IPS DF 4.7 (cell line): ENCODE data around the gene UBE2I.
"Not testable (repeated sequence)": the region's sequence is repeated elsewhere in the genome, so short reads cannot be mapped to it uniquely, and the experiment has no call there.

Experiments used
- DNase-seq: peaks from one replicate; pipeline ENCODE4 v3.0.0-alpha.2; 2013; ENCODE audit warnings: low spot score; ENCODE audit errors: extremely low read depth

UBE2I gene

DNA sequence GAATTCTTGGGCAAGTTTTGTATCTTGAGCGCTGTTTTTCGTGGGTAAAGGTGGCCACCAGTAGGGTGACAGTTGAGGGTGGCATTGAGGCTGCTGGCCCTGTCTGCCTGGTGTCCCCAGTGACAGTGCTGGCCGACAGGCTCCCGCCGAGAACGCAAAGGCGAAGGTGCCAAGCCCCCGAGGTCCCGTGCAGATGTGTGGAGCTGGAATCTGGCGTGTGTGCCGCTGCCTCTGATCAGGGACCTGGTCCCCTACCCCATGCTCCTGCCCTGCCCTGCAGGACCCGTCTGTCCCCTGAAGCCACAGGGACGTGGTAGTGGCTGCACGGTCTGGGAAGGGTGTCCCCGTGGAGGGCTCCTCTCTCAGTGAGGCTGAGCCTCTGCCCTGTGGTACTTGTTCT, 3.5 kb downstream of the UBE2I start:
- DNase-seq = no peak

GRCh38 chr16:1313721-1314369, 4.4 kb downstream of the UBE2I start:
- DNase-seq = no peak

DNA sequence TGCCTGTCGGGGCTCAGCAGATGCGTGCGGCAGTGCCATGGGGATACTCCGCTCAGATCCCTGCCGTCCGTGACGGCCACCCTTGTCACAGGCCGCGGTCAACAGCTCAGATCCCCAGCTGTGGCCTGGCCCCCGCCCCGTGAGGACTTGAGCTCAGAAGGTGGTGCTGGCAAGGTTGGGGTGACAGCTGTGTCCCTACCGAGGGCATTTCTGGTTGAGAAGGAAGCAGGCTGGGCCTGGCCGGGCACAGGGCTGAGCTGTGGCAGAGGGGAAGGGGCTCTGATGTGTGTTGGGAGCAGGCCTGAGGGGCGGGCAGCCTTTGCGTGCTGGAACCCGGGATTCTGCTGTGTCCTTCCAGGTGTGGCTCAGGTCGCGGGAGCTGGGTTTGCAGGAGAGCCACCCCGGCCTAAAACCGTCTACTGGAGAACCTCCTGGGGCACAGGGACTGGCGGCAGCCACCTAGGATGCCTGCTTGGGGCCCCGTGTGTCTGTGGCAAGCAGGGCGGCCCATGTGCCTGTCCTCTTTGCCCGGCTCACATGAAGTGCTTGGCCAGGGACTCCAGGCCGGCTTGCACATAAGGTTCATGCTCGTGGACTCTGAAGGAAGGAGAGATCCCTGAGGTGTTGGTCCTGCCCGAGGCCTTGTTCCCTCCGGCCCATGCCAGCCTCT, 5.1 kb downstream of the UBE2I start:
- DNase-seq = no peak

DNA sequence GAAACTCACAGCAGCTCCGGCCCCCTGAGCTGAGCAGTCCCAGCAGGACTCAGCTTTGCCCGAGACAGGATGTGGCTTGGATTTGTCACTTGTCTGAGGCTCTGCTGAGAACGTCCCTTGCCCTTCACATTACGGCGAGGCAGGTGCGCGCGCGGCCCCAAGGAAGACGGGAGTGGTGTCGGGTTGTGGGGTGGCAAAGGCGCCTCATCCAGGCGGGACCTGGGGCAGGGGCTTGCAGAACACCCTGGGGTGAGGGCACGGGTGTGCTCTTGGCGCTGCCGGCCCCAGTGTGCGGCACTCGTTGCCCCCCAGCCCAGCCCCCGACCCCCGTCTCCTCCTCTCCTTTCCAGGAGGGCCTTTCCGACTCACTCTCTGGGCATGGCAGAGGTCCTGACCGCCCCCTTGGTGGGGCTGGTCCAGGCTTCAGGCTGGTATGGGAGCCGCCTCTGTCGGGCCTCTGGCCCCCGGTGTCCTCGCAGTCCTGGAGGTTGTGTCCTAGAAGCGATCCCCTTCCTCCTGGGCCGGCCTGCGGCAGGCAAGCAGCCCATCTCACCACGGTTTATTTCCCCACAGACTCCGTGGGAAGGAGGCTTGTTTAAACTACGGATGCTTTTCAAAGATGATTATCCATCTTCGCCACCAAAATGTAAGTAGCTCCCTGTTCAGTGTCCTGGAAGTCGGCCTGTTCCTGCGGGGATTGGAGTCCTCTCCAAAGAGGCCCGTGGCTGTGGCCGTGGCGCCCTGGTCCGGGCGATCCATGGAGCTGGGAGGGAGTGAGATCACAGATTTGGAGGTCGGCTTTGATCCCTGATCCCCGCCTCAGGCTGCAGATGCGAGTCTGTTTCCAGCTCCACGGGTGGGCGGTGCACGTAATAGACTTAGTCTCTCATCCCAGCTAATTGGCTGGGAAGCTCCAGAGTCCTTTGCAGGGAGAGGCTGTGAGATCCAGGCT, 5.9 kb downstream of the UBE2I start:
- DNase-seq = no peak

- no peak for DNase-seq
These were observed 6.6 kb downstream of the UBE2I start for GRCh38 chr16:1316033-1316405.

DNA sequence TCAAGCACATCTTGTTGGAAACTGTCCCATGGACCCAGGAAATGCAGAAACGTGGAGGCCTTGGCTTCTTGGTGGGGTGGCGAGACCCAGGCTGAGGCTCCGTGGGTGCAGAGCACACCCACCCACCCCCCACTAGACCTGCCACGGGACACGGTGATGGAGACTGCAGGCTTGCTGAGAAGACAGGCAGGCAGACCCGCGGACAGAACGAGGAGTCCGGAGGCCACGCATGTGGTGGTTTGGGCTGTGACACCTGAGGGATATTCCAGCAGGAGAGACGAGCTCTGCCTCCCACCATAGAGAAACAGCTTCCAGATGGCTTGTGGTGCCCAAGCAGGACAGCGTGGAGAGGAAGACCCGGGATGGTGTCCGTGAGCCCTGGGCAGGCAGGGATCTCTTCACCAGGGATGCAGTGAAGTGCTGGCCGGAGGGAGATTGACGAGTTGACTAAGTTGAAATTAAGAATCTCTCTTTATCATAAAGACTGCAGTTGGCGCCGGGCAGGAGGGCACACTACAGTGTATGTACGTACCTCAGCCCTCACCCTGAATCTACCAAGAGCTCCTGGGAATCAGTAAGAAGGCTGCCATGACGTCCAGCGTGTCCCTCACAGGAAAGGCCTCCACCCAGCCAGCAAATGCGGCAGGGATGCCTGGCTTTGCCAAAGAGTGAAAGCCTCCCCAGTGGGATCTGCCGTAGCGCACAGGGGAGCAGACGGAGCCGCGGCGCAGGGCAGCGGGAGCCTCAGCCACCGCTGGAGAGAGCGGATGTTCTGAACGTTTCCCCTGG, 8.2 kb downstream of the UBE2I start:
- no peak for DNase-seq

- no peak for DNase-seq
These were observed 8.8 kb downstream of the UBE2I start for GRCh38 chr16:1318268-1318545.

- DNase-seq = no peak
These were observed 9.6 kb downstream of the UBE2I start for GRCh38 chr16:1319041-1319440.

DNA sequence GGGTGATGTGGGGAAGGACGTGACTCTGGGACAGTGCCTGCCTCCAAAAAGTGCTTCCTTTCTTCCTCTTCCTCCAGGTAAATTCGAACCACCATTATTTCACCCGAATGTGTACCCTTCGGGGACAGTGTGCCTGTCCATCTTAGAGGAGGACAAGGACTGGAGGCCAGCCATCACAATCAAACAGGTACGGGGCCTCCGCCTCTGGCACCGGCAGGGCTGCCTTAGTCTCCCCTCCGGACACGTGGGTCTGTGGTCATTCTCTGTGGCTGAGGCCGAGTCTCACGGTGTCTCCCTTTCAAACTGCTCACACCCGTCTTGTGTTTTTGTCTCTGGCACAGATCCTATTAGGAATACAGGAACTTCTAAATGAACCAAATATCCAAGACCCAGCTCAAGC, 10.7 kb downstream of the UBE2I start:
- DNase-seq = no peak

DNA sequence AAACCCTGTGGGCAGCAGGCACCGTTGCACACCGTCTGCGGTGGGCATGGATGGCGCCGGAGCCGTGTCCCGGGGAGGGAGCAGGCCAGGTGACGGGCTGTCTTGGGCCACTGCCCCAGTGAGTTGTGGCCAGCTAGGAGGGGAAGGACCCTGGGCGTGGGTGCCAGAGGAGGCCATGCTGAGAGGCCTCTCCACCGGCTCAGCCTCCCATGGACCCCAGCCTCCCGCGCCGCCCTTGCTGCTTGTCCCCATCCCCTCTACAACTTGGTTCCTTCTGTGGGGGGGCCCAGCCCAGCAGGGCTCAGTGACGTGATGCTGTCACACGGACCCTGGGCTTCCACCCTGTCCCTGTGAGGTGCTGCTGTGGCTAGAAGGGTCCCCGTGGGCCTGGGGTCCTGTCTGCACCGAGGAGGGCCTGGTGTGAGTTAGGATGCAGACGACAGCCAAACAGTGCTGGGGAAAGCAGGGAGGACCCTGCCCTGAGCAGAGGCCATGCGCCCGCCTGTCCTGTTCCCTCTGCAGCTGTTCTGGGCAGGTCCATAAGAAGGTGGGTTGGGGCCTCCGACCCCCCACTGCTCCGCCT, 11.3 kb downstream of the UBE2I start:
- no peak for DNase-seq

DNA sequence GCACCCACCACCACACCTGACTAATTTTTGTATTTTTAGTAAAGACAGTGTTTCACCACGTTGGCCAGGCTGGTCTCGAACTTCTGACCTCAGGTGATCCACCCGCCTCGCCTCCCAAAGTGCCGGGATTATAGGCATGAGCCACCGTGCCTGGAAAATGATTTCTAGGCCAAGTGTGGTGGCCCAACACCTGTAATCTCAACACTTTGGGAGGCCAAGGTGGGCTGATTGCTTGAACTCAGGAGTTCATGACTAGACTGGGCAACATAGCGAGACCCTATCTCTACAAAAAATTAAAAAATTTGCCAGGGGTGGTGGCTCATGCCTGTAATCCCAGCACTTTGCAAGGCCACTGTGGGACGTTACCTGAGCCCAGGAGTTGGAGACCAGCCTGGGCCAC, 13.0 kb downstream of the UBE2I start:
- DNase-seq = no peak

DNA sequence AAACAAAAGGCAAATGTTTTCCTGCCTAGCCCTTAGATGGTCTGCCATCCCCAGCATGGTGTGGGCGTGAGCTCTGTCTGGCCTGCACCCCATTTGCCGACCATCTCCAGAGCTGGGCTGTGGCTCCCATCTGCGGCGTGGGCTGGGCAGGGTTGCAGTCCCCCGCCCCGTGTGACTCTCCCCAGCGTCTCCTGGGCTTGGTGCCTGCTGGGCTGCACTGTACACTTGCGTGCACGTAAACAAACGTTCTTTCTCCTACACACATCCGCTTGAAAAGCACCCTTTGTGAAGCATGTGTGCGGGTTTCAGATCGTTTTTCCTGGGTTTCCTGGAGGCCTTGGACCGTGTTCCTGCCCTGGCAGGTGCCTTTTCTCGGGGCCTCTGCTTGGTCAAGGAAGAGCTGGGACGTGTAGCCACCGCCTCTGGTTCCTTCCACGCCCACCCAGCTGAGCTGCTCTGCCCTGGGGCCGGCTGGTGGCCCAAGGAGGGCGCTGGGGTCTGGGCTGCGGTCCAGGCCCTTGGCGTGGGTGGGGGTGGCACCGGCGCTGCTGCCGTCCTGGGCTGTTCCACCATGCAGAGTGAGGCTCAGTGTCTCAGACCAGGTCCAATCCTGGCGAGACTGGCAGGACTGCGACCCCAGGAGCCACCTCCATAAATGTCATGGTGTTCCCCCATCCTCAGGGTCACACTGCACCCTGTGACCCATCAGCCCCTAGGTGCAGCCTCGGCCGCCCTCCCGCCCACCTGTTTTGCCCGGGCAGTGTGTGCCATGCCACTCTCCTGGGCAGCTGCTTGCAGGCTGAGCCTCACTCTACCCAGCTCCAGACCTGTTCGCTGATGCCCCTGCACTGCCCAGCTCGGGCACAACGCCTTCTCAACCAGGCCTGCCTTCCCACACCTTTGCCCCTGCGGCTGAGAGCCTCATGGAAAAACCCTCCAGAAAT, 14.1 kb downstream of the UBE2I start:
- DNase-seq = no peak

- DNase-seq = no peak
These were observed 14.9 kb downstream of the UBE2I start for GRCh38 chr16:1324286-1324826.

GRCh38 chr16:1325261-1325660, 15.8 kb downstream of the UBE2I start:
- DNase-seq = no peak

DNA sequence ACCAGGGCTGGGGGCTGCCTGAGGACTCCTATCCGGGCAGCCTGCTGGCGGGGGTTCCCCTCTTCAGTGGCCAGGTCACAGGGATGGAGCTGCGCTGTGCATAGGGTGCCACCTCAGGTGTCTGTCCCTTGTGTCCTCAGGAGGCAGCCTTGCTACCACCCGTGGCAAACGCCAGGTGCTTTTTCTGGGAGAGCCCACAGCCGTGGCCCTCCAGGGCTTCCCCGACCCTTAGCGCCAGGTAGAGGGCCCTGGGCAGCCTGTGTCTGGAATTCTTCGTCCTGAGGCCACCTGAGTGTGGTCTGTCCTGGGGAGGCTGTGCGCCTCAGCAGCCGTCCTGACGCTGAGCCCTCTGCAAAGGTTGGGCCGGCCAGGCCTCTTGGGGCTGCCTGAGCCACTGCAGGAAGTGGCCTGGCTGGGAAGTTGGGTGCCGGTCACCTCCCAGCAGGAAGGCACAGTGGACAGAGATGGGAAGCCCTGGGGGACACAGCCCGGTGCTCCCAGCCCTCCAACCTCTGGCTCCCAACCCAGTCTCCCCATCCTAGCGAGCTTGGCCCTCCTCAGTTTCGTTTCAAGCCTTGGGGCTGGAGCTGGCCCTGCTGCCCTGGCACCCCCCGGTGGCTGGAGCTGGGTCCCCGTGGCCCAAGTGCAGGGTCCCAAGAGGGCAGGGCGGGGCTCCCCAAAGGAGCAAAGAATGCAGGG, 16.4 kb downstream of the UBE2I start:
- no peak for DNase-seq

- no peak for DNase-seq
These were observed 17.0 kb downstream of the UBE2I start for GRCh38 chr16:1326391-1326790.

GRCh38 chr16:1326946-1327618, 17.6 kb downstream of the UBE2I start:
- no peak for DNase-seq

DNA sequence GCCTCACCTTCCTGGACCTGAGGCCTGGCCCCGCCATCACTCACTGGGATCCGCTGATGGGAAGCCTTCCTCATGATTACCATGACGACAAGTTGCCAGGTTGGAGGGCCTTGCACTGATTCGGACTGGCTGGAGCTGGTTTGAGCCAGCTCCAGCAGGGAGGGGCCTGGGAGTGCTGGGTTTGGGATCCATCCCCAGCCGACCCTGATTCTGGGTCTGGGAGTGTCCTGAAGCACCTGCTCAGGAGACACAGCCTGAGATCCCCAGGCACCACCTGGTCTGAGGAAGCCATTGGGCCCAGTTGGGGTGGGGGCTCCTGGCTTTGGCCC, 18.1 kb downstream of the UBE2I start:
- DNase-seq = no peak

DNA sequence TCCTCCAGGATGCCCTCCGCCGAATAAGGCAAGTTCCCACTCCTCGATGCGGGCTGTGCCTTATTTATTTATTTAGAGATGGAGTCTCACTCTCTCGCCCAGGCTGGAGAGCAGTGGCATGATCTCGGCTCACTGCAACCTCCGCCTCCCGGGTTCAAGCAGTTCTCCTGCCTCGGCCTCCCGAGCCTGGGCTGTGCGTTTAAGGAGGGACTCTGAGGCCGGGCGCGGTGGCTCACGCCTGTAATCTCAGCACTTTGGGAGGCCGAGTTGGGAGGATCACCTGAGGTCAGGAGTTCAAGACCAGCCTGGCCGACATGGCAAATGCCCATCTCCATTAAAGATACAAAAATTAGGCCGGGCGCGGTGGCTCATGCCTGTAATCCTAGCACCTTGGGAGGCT, 18.7 kb downstream of the UBE2I start:
- DNase-seq = not testable (repeated sequence)
